H9 (cell line): ENCODE measurements around the gene GALNT17. TPM values are rescaled to one million over a fixed set of nuclear protein-coding genes. Genes with fewer than 3 reads are reported as not detected.

Source experiments
- DNase-seq: peaks from one replicate; pipeline ENCODE4 v3.0.0-alpha.2; 2017
- H2AFZ ChIP-seq: one replicate; pipeline ENCODE4 v1.6.1; 2013; ENCODE audit warnings: mild to moderate bottlenecking, low read length, control low read depth, moderate library complexity
- H2AK5ac ChIP-seq: 2 replicates; pipeline ENCODE4 v1.6.1; 2013; ENCODE audit warnings: low read length, control low read depth, mixed read lengths; ENCODE audit not compliant: insufficient read length
- H2BK120ac ChIP-seq: one replicate; pipeline ENCODE4 v1.6.1; 2013; ENCODE audit warnings: low read depth, mild to moderate bottlenecking, low read length, control low read depth, inconsistent platforms; ENCODE audit not compliant: poor library complexity, severe bottlenecking
- H2BK12ac ChIP-seq: 2 replicates; pipeline ENCODE4 v1.6.1; 2013; ENCODE audit warnings: low read length, control low read depth, mixed read lengths, low read depth; ENCODE audit not compliant: insufficient read length
- H2BK15ac ChIP-seq: 2 replicates; pipeline ENCODE4 v1.6.1; 2013; ENCODE audit warnings: low read depth, low read length, control low read depth
- H2BK20ac ChIP-seq: one replicate; pipeline ENCODE4 v1.6.1; 2013; ENCODE audit warnings: low read depth, mild to moderate bottlenecking, low read length, control low read depth, inconsistent platforms; ENCODE audit not compliant: poor library complexity, severe bottlenecking
- H2BK5ac ChIP-seq: 2 replicates; pipeline ENCODE4 v1.6.1; 2013; ENCODE audit warnings: low read length, control low read depth, mixed read lengths; ENCODE audit not compliant: insufficient read length
- H3K14ac ChIP-seq: 2 replicates; pipeline ENCODE4 v1.6.1; 2013; ENCODE audit warnings: low read length, control low read depth; ENCODE audit not compliant: insufficient read depth
- H3K18ac ChIP-seq: 2 replicates; pipeline ENCODE4 v1.6.1; 2013; ENCODE audit warnings: low read depth, mild to moderate bottlenecking, mixed read lengths, low read length, control low read depth; ENCODE audit not compliant: insufficient read length
- H3K23ac ChIP-seq: 2 replicates; pipeline ENCODE4 v1.6.1; 2013; ENCODE audit warnings: low read length, control low read depth, mixed read lengths, low read depth; ENCODE audit not compliant: insufficient read length
- H3K23me2 ChIP-seq: 2 replicates; pipeline ENCODE4 v1.6.1; 2013; ENCODE audit warnings: low read depth, mild to moderate bottlenecking, mixed read lengths, low read length, control low read depth; ENCODE audit not compliant: insufficient read length, poor library complexity, severe bottlenecking
- H3K27ac ChIP-seq: 2 replicates; pipeline ENCODE4 v1.5.1; 2013; ENCODE audit warnings: low read length, control low read depth, mixed read lengths, low read depth; ENCODE audit not compliant: insufficient read length
- H3K27me3 ChIP-seq: 2 replicates; pipeline ENCODE4 v1.6.1; 2013; ENCODE audit warnings: low read length, control low read depth, inconsistent platforms; ENCODE audit not compliant: insufficient read depth
- H3K4ac ChIP-seq: 2 replicates; pipeline ENCODE4 v1.6.1; 2013; ENCODE audit warnings: low read depth, mild to moderate bottlenecking, control low read depth, inconsistent platforms, low read length, moderate library complexity
- H3K4me1 ChIP-seq: 2 replicates; pipeline ENCODE4 v1.6.1; 2013; ENCODE audit warnings: low read length, control low read depth, inconsistent platforms; ENCODE audit not compliant: insufficient read depth
- H3K4me2 ChIP-seq: 2 replicates; pipeline ENCODE4 v1.6.1; 2013; ENCODE audit warnings: low read length, control low read depth, mixed read lengths; ENCODE audit not compliant: insufficient read length, insufficient read depth
- H3K56ac ChIP-seq: 2 replicates; pipeline ENCODE4 v1.6.1; 2013; ENCODE audit warnings: low read depth, mild to moderate bottlenecking, mixed read lengths, low read length, control low read depth; ENCODE audit not compliant: insufficient read length
- H3K79me1 ChIP-seq: 2 replicates; pipeline ENCODE4 v1.6.1; 2013; ENCODE audit warnings: low read depth, mild to moderate bottlenecking, moderate library complexity, low read length, control low read depth, inconsistent platforms; ENCODE audit not compliant: insufficient read depth, poor library complexity, severe bottlenecking
- H3K79me2 ChIP-seq: 2 replicates; pipeline ENCODE4 v1.6.1; 2013; ENCODE audit warnings: low read length, control low read depth, inconsistent platforms; ENCODE audit not compliant: insufficient read depth
- H3K9ac ChIP-seq: 2 replicates; pipeline ENCODE4 v1.6.1; 2013; ENCODE audit warnings: low read length, control low read depth, mixed read lengths; ENCODE audit not compliant: insufficient read length; ENCODE audit errors: extremely low read depth
- H3K9me3 ChIP-seq: one replicate; pipeline ENCODE4 v1.6.1; 2013; ENCODE audit warnings: low read depth, low read length, inconsistent platforms; ENCODE audit not compliant: control insufficient read depth
- H3T11ph ChIP-seq: one replicate; pipeline ENCODE4 v1.6.1; 2013; ENCODE audit warnings: mild to moderate bottlenecking, low read length, control low read depth, inconsistent platforms
- H4K20me1 ChIP-seq: one replicate; pipeline ENCODE4 v1.6.1; 2013; ENCODE audit not compliant: control insufficient read depth, insufficient read length, insufficient read depth
- H4K5ac ChIP-seq: 2 replicates; pipeline ENCODE4 v1.6.1; 2013; ENCODE audit warnings: low read depth, mild to moderate bottlenecking, mixed read lengths, low read length, control low read depth; ENCODE audit not compliant: insufficient read length
- H4K8ac ChIP-seq: replicated peaks from 2 replicates; pipeline ENCODE4 v1.6.1; 2013; ENCODE audit warnings: low read length, control low read depth, mixed read lengths, low read depth; ENCODE audit not compliant: insufficient read length
- H4K91ac ChIP-seq: 2 replicates; pipeline ENCODE4 v1.6.1; 2013; ENCODE audit warnings: low read depth, mild to moderate bottlenecking, moderate library complexity, mixed read lengths, low read length, control low read depth; ENCODE audit not compliant: insufficient read length
- H3K27ac Mint-ChIP-seq, 3 experiments: 2 replicates in 2 of 3; 3 replicates in 1 of 3; pipeline ENCODE4 v1.8.0; 2020 to 2021; ENCODE audit warnings: mixed read lengths in 3 of 3, mild to moderate bottlenecking in 1 of 3, moderate library complexity in 1 of 3
- H3K27me3 Mint-ChIP-seq: 2 replicates; pipeline ENCODE4 v1.8.0; 2021; ENCODE audit warnings: low read depth, mild to moderate bottlenecking, moderate library complexity, mixed read lengths
- H3K36me3 Mint-ChIP-seq, 3 experiments: 2 replicates in 2 of 3; 3 replicates in 1 of 3; pipeline ENCODE4 v1.8.0; 2020 to 2021; ENCODE audit warnings: low read depth in 3 of 3, mixed read lengths in 3 of 3; ENCODE audit not compliant: insufficient read depth in 1 of 3
- H3K4me1 Mint-ChIP-seq, 2 experiments: 2 replicates each; pipeline ENCODE4 v1.8.0; 2020; ENCODE audit warnings: mixed read lengths in 2 of 2
- H3K4me3 Mint-ChIP-seq, 2 experiments: 2 replicates in 1 of 2; 3 replicates in 1 of 2; pipeline ENCODE4 v1.8.0; 2020 to 2021; ENCODE audit warnings: mild to moderate bottlenecking in 2 of 2, mixed read lengths in 2 of 2, moderate library complexity in 1 of 2
- H3K9me3 Mint-ChIP-seq, 2 experiments: 2 replicates in 1 of 2; 3 replicates in 1 of 2; pipeline ENCODE4 v1.8.0; 2020; ENCODE audit warnings: mild to moderate bottlenecking in 2 of 2, mixed read lengths in 2 of 2, moderate library complexity in 1 of 2
- CTCF ChIP-seq: fragments of 200-600 bp; sonication (generic); conservative IDR thresholded peaks from 3 replicates; pipeline ENCODE4 v1.8.0; 2021; ENCODE audit warnings: antibody characterized with exemption, mild to moderate bottlenecking
- WGBS: extraction: QIAGEN DNeasy Blood & Tissue Kit; methylation state at CpG from one replicate; pipeline ENCODE4 v1.1.7; 2013; ENCODE audit warnings: missing lambda C conversion rate, low lambda C conversion rate, mixed read lengths; ENCODE audit not compliant: insufficient read length; ENCODE audit errors: extremely low coverage; 5-methylcytosine and 5-hydroxymethylcytosine counted together
- total RNA-seq: library from RNA; stranded (reverse); gene quantifications from 2 replicates; pipeline ENCODE4 v1.2.1, GENCODE V29; 2021

Gene GALNT17
- total RNA-seq, 1 experiment from 2014 or later, result 43.2 TPM

DNA sequence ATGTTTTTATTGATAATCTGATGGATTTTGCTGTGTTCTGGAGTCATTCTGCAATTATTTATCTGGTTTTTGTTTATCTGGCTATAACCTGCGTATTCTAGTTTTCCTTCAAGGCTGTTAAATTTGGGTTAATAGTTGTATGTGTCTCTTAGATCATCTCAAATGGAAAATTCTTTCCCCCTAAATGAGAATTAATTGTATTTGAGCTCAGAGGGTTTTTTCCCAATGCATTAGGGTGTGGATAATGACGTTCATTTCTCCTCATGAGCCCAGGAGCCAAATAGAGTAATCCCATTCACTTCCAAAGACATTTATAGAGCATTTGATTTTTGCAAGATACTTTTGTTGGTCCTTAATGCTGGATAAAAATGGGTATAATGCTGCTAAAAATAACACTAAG is 564.6 kb downstream of the GALNT17 start:
- Histone ChIP-seq H3K27me3 (no peaks in the 10 kb centered on the region), H3K27ac (no peak overlapping the region), H3K4me1 (no peaks in the 10 kb centered on the region), H2AK5ac (no peak overlapping the region), H3K4ac (no peak overlapping the region), H2BK15ac (no peak overlapping the region), H3K4me2 (no peak overlapping the region), H4K20me1 (no peaks in the 10 kb centered on the region), H4K5ac (no peak overlapping the region), H2BK120ac (no peak overlapping the region), H3K56ac (no peak overlapping the region), H3K9ac (no peak overlapping the region), H3K79me2 (no peaks in the 10 kb centered on the region), H3T11ph (no peak overlapping the region), H3K9me3 (no peaks in the 10 kb centered on the region), H4K8ac (no peak overlapping the region), H2BK5ac (no peak overlapping the region), H3K23me2 (no peaks in the 10 kb centered on the region), H2BK20ac (no peak overlapping the region), H4K91ac (no peak overlapping the region), H3K23ac (no peak overlapping the region), H2AFZ (no peak overlapping the region), H3K14ac (no peak overlapping the region), H3K79me1 (no peaks in the 10 kb centered on the region), H3K18ac (no peak overlapping the region), H2BK12ac (no peak overlapping the region)
- peaks cover 5 to 6% of the 10 kb centered on the region in 2 experiments; a peak in 4 of 5 replicates for H3K9me3 Mint-ChIP-seq
- no CpG with 5 or more reads among the region's 2 CpGs for WGBS
- H3K27me3 Mint-ChIP-seq, result no peaks in the 10 kb centered on the region
- TF ChIP-seq CTCF, result no peak
- peaks cover 17 to 28% (median 25%) of the 10 kb centered on the region in 3 experiments for H3K36me3 Mint-ChIP-seq
- H3K4me3 Mint-ChIP-seq, result no peak overlapping the region
- peaks cover 4 to 7% of the 10 kb centered on the region in 2 experiments for H3K4me1 Mint-ChIP-seq
- DNase-seq, result no peak
- H3K27ac Mint-ChIP-seq, result no peak overlapping the region
